HG02852 (cell line): ENCODE measurements around the gene COL4A1.
"Not testable (repeated sequence)": the region's sequence is repeated elsewhere in the genome, so short reads cannot be mapped to it uniquely, and the experiment has no call there.

Source experiments
- ATAC-seq: cut with Tn5 transposase; IDR thresholded peaks from one replicate; pipeline ENCODE4 v1.9.1; 2021; ENCODE audit warnings: mild to moderate bottlenecking, moderate library complexity; ENCODE audit not compliant: unreplicated experiment

The COL4A1 gene

DNA sequence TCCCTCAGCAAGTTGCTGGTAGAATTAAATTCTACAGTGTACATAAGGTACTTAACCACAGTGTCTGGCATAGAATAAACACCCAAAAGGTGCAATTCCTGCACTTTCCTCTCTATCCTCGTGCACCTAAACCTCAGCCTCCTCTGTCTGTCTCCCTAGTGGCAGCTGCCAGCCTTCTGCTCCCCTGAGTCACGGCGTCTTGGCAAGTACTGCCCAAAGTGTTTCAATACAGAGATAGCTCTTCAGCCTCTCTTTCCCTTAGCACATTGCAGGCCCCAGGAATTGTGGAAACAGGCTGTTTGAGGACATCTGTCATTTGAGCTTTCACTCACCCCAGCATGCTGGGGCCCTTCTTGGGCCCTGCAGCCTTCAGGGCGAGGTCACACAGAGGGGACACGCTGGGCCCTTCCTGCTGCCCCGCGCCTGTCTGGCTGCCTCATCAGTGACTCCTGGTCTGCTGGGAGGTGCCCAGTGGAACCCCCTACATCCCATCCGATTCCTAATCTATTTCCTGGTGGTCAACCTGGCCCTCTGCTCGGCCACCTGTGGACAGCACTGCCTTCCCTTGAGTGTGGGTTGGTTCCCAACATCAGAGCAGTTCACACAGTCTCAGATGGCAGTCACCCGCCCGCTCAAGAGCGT lies 19.4 kb upstream of the COL4A1 start:
- ATAC-seq, result no peak

DNA sequence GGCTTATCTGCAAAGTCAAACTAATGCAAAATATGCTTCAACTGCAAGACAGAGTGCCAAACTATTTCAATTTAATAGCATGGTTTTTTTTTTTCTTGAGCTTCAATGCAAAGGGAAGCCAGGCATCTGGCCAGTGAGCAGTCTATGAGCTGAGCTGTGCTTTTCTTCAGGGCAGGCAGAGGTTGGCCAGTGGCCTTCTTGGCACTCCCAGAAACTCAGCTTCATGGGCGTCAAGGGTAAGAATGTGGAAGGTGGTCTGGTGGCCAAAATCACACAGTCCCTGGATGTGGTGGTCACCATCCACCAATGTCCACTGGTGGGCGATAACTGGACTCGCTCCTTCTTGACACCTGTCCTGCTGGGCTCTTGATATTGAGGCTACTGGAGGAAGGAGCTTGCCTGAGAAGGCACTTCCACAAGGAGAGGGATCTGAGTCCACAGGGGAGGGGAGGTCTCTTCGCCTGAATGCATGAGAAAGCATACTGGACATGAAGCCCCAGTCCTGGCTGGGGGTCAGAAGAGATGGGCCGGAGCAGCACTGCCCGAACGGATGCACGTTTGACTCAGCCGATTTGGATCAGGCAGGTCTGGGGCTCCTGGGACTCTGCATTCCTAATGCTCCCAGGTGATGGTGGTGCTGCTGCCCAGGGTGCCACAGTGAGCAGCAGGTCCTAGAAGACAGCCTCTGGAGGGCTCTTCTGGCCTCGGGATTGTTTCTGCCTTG lies 17.2 kb upstream of the COL4A1 start:
- ATAC-seq, result no peak

DNA sequence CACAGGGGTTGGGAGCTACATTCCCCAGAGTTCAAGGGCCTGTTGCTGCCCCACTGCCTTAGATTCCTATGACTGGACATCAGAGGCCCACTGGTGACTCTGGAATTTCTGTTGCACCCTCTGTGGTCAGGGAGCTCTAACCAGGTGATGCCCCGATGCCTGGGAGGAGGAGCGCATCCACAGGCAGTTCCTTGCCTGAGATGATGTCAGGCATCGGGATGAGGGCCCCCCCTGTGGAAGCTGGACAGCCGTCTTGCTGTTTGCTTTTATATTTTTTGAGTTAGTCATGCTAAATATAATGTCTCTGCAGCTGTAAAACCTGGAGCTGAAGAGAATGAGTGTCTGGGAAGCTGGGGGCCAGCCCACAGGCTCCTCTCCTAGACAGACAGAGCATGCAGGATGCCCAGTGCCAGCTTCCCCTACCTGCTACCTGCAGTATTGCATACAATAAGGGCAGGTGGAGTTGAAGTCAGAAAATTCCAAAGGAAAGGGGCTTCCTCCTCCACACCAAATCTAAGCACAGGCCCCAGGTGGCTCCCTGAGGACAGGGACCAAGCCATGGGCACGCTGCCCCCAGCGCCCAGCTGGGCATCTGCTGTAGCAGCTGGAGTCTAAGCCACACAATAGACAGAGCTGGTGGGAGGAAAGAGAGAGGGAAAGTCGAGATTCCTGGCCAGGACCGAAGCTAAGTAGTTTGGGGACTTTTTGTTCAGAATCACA lies 16.4 kb upstream of the COL4A1 start:
- ATAC-seq, result no peak

DNA sequence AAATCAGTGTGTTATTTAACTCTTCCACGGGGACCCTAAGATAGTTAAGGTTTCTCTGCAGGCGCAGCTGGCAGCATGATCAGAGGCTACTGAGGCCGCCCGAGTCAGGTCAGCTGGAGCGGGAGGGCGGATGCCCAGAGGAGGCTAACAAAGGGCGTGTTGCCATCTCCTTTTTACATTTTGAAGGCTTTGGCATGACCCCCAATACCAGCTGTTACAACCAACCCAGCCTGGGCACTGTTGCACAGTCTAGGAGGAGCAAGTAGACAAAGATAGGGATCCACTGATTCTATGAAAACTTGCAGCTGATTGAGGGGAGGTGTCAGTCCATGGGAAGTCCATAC lies 15.8 kb upstream of the COL4A1 start:
- ATAC-seq, result no peak

DNA sequence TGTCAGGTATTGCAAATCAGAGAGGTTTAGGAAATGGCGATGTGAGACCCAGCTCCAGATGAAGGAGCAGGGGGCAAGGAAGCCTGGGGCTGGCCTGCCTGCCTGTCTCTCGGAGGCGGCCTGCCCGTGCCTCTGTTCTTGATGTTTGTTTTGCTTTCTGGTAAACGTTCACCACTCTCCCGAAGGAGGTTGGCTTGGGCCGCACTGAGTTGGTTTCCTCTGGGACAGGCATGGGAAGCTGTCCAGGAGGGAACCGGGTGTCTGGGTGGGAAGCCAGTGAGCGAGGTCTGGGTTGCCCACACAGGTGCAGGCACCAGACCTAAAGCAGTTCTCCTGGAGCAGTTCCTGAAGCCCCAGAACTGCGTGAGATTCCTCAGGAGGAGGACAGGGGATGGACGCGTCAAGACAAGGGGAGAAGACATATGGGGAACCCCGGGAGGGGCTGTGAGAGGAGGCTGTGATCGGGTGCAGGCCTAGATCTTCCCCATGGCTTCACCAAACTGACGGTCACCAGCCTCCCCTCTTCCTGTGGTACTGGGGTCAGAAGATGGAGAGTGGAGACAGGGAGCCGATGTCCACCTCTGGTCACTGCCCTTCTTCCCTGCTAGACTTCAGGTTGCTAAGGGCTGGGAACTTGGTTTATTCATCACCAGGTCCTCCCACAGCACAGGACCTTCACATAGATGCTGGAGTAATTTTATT lies 15.3 kb upstream of the COL4A1 start:
- ATAC-seq, result no peak

DNA sequence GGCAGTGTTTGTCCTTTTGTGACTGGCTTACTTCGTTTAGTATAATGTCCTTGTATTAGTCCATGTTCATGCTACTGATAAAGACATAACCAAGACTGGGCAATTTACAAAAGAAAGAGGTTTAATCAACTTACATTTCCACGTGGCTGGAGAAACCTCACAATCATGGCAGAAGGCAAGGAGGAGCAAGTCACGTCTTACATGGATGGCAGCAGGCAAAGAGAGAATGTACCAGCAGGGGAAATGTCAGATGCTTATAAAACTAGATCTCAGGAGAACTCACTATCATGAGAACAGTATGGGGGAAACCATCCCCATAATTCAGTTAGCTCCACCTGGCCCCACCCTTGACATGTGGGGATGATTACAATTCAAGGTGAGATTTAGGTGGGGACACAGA lies 14.6 kb upstream of the COL4A1 start:
- ATAC-seq, result not testable (repeated sequence)

DNA sequence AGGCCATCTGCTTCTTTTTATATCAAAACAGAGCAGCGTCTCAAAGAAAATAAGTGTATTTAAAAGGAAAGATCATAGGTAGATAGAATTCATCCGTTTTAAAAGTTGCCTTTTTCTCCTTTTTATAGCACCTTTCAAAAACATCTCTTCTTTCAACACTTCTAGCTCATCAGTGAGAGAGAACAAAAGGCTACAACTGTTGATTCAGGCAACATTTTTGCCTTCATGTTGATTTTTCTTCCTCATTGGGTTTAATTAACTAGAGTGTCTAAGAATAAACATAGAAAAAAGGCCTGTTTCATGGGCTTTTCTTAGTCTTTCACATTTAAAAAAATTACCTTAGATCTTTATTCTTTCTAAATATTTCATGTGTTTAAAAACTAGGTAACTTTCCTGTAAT lies 13.7 kb upstream of the COL4A1 start:
- ATAC-seq, result no peak

DNA sequence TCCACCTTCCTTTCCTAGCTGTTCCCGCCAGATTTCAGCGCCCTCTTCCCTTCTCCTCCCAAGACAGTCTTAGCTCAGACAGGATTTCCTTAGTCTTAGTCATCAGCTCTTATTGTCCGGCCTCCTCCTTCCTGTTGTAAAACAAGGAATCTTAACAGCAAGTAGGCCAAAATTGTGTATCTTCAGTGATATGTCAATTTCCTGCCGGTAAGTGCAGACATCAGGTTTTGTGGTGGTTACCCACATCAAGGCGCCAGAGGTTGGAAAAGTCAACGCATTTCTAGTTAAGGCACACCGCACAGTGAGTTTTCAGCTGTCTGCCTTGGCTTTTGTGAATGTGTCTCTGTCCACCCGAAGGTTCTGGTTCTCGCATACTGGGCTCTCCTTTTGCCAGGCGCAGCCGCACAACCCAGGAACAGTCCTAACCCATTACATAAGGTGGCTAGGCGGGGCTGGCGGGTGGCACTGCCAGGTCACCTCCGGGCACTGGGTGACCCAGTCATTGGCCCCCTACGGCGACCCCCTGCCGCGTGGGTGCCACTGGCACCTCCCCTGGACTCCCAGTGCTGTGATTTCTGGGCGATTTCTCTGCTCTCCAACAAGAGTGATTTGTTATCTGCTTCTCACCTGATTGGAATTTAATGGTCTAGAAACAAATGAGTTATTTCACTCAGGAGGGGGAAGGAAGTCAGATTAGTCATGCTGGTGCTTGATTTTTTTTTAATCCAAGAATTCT lies 13.0 kb upstream of the COL4A1 start:
- no peak for ATAC-seq

DNA sequence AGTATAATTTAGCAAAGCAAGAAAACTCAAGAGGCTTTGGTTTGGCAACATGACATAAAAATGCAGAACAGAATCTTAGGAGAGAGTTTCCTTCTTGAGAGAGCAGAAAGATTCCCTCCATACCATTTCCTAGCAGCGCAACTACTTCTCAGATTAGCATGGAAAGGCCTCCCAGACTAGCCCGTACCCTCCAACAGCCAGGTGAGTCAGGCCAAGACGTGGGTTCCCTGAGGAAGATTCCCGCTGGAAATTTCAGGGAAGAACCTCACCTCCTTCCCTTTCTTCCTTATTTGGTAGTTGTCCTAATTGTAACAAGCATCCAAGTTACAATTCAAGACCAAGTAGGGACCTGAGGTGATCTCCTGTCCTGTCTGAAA lies 12.4 kb upstream of the COL4A1 start:
- no peak for ATAC-seq

DNA sequence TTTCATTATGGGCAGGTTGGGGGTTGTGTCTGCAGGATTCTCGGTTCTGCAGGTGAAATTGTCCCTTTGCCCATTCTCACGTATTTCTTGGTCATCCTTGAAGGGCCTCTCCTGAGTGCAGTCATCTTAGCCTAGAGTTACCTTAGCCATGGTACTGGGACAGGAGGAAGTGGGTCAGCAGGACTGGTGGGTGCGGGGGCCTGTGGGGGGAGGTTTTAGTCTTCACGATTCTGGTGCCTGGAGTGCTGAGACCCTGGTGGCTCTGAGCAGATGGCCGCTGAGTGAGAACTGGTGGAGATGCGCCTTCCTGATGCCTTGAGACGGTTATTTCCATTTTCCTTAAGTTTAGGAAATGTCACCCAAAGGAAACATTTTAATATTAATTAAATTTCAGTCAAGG lies 12.0 kb upstream of the COL4A1 start:
- ATAC-seq, result no peak

DNA sequence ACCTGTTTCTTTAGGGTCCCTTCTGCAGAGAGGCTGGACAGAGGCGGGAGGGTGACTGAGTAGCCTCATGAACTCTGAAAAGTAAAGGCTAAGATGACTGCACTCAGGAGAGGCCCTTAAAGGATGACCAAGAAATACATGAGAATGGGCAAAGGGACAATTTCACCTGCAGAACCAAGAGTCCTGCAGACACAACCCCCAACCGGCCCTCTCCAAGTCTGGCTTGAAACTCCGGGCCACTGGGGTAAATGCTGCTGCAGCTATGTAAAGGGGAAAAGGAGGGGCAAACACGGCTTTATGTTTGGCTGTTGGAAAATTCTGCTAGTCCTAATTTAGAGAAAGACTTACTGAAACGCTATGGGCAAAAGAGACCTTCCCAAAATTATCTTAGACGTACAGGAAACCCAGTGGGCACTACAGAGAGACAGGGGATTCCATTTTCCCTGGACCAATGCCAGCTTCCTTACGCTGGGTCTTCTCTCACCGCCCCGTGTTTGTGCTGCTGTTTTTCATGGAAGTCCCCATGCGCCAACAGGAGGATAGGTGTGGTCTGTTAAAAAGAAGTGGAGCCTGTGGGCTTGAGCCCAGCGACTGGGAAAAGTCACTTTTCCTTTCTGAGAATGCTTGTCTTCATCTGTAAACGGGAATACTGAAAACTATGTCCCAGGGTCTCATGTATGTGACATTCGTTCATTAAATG lies 10.7 kb upstream of the COL4A1 start:
- no peak for ATAC-seq

DNA sequence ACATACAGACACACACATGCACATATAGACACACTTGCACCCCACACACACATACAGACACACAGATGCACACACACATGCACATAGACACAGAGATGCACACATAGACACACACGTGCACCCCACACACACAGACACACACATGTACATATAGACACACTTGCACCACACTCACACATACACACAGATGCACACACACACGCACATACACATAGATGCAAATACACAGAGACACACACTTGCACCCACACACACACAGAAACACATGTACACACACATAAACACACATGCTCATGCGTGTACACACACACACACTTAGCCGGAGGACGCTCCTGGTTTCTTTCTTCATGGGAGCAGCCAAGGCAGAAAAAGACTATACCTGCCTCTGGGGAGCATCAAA lies 10.1 kb upstream of the COL4A1 start:
- no peak for ATAC-seq

DNA sequence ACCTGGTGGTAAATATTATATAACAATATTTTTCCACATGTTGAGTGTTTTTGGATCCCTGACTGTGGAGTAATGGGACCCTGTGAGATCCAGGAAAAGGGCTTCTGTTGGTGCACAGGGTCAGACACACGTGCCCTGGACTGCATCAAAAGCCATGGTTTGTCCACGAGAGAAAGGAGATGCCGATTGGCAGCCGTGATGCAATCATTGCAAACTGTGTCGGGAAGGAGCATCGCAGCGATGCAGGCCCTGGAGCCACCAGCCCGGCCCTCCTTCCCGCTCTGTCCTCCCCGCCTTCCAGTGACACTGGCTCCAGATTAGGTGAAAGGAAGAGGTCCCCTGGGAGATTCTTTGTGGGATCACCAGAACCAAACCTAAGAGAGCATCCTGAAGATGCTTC lies 9.2 kb upstream of the COL4A1 start:
- ATAC-seq, result no peak

DNA sequence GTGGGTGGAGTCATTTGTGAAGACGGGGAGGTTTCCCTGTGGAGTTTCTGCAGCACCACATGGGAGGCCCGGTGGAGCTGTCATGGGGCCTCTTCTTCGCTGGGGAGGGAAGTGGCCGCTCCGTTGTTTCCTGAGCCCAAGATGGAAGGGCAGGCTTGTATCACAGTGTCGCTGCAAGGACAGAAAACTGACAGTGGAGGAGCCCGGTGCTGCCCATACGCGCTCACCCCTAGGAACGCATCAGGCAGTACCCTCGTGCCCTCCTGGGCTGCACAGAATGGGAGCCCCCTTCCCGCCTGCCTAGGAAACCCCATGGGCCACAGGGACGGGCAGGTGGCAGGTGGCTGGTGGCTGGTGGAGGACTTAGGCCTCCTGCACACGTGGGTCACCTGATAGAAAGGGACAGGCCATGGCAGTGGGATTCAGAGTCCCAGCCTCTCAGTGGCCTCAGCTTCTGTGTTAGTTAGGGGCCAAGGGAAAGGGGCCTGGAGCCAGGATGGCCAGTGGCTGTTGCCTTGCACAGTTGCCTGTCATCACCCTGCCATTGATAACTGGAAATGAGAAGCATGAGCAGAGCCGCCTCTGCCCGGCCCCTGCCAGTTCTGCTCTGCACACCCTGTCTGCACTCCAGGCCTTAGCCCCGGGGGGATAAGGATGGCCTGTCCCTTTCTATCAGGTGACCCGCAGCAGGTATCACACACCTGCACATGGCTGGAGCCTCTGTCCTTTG lies 7.7 kb upstream of the COL4A1 start:
- no peak for ATAC-seq

DNA sequence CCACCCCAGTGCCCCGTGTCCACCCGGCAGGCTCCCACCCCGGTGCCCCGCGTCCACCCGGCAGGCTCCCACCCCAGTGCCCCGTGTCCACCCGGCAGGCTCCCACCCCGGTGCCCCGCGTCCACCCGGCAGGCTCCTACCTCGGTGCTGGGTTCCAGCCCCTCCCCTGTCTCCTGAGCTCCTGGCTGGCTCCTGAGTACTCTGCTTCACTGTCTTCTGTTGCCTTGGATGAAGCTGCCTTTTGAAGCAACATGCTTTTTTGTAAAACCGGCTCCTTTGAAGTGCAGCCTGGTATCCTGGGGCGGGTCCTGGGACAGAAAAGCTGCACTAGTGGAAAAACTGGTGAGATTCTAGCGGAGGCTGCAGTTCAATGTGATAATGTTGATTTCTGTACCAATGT lies 6.8 kb upstream of the COL4A1 start:
- not testable (repeated sequence) for ATAC-seq

DNA sequence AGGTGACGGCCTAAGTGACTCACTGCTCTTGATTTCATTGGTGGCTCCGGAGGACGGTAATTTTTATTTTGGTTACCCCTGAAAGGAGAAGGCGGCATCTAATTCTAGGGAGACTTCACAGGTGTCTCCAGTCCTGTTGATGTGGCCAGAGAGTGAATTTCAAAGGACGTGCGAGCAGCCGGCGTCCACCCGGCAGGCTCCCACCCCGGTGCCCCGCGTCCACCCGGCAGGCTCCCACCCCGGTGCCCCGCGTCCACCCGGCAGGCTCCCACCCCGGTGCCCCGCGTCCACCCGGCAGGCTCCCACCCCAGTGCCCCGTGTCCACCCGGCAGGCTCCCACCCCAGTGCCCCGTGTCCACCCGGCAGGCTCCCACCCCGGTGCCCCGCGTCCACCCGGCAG lies 6.3 kb upstream of the COL4A1 start:
- ATAC-seq, result not testable (repeated sequence)

DNA sequence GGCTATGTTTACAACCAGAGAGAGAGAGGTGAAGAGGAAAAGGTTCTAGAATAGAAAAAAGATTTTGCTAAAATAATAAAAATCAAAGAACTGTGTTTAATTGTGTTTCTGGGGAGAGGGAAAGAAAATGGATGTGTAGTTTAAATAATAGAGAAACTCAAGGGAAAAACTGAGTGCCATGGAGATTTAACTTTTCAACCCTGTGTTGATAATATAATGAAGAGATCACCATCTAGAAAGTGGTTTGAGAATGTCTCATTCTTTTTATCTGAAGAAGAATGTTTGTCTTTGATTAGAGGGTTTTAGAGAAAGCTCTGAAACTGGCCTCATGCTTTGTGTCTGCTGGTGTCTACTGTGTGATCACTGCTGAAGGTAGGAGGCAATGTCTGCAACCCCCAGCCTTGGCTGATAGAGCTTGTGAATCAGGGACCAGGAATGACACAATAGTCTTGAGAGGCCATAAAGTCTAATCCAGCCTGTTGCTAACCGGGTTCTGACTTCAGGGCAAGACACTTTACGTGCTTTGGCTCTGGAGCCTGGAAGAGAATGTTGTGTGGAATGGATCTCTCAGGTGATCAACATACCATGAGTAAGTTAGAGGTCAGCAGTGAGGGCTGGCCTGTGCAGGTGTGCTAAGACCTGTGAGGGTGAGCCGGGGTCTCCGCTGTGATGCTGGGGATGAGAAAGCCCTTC lies 5.5 kb upstream of the COL4A1 start:
- no peak for ATAC-seq

DNA sequence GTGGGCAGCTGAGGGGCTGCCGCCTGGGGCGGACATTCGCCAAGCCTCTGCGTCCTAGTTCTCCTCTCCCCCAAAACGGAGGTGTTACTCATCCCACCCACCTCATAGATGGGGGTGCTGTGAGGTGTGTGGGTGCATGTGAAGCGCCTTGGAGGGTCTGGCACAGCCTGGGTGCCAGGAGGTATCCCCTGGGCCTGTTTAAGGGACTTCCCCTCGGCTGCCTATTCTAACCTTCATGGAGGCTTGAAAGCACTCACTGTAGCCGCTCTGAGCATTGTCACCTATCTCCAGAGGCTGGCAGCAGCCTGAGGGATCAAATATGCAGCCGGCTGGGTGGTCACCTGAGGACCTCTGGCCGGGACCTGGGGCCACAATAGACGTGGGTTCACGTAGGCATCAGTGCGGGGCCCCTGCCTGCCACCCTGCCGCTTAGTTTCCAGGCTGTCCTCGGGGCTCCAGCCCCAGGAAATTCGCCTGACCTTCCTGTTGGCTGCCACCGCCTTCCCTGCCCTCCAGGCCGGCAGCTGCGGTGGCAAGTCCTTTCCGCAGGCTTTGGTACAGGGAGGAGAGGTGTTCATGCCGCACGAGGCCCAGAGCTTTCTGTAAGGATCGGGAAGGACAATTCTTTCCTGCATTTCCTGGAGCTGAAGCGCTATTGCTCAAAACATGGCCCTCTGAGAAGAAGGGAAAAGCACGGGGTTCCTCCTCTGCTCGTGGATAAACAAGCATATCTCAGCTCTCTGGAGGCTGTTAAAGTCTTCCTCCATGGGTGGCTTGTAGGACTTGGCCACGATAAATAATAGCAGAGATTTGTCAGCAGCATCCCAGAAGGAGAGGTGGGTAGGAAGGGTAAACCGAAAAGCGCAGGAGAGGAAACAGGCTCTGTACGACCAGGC lies 4.7 kb upstream of the COL4A1 start:
- ATAC-seq, result no peak
